Measurements from ENCODE around the gene GOLGA6L7. TPM values are rescaled to one million over a fixed set of nuclear protein-coding genes. Genes with fewer than 3 reads are reported as not detected.

Gene GOLGA6L7
- total RNA-seq, 1 experiment from 2014 or later: not detected

DNA sequence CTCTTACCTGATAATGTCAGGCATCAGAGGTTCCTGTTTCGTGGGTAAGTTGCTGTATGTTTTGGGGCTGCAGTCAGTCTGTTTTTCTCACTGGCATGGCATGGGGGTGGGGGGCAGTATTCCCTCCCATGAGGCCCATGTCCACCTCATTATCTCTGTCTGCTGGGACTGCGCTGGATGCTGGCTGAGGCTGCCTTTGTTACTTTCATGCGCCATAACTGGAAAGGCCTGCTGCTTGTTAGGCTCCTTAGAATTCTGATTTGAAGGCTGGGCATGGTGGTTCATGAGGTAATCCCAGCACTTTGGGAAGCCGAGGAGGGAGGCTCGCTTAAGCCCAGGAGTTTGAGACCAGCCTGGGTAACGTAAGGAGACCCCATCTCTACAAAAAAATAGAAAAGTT, 47.1 kb upstream of the GOLGA6L7 start:
- Histone ChIP-seq H3K36me3 (ENCODE audit: control insufficient read depth, insufficient read depth, low read length) (no peaks in the 10 kb centered on the region), H3K9me3 (no peaks in the 10 kb centered on the region; the same call in 1 of the 2 replicates), H3K4me3 (ENCODE audit: low read depth, low read length) (no peak overlapping the region), H3K27me3 (replicated peaks; ENCODE audit: control insufficient read depth, insufficient read depth, low read length) (no peaks in the 10 kb centered on the region), H3K4me1 (no peaks in the 10 kb centered on the region)
- no peaks in the 10 kb centered on the region for H3K4me1 Mint-ChIP-seq (ENCODE audit: low read depth, unreplicated experiment)
- BruUV-seq (replicated peaks): no TSS peak
- peaks cover 11% of the 10 kb centered on the region for H3K27me3 Mint-ChIP-seq (ENCODE audit: insufficient read depth, unreplicated experiment)
- DNase-seq: no peak
- no peak overlapping the region for H3K4me3 Mint-ChIP-seq (ENCODE audit: unreplicated experiment)
- TF ChIP-seq, protein P1, sequence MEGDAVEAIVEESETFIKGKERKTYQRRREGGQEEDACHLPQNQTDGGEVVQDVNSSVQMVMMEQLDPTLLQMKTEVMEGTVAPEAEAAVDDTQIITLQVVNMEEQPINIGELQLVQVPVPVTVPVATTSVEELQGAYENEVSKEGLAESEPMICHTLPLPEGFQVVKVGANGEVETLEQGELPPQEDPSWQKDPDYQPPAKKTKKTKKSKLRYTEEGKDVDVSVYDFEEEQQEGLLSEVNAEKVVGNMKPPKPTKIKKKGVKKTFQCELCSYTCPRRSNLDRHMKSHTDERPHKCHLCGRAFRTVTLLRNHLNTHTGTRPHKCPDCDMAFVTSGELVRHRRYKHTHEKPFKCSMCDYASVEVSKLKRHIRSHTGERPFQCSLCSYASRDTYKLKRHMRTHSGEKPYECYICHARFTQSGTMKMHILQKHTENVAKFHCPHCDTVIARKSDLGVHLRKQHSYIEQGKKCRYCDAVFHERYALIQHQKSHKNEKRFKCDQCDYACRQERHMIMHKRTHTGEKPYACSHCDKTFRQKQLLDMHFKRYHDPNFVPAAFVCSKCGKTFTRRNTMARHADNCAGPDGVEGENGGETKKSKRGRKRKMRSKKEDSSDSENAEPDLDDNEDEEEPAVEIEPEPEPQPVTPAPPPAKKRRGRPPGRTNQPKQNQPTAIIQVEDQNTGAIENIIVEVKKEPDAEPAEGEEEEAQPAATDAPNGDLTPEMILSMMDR (IDR thresholded peaks at IDR 0.05; ENCODE audit: insufficient read depth in 1 of 2, low read depth in 1 of 2, low read length in 1 of 2, severe bottlenecking in 1 of 2, unreplicated experiment in 1 of 2): no peak
- ChIA-PET POLR2A (no interaction called here), CTCF (no interaction called here)
- no peaks in the 10 kb centered on the region for H3K9me3 Mint-ChIP-seq (ENCODE audit: unreplicated experiment)
- intact Hi-C loops (cut with micrococcal nuclease; ENCODE audit: unreplicated experiment): no loop called here
- H3K36me3 Mint-ChIP-seq (ENCODE audit: insufficient read depth, unreplicated experiment): no peaks in the 10 kb centered on the region
- H3K27ac Mint-ChIP-seq (ENCODE audit: unreplicated experiment): no peak overlapping the region

DNA sequence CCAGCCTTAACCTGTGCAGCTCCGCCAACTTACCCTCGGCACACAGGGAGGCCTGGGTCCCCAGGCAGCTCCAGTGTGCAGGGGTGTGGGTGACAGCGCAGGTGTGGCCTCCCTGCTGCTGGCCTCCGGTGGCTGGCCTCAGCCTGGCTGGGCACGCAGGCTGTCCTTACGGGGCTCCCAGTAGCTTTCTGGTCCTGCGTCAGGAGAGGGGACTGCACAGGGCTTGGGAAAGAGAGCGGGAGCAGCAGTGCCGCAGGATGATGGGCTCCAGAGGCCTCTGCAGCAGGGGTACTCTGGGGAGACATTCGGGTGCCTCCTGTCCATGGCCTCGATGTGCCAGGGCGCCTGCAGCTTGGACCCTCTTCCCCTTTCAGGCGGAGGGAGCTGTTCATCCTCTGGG, 46.7 kb upstream of the GOLGA6L7 start:
- DNase-seq: no peak
- no TSS peak for BruUV-seq (replicated peaks)
- TF ChIP-seq, protein P1 (IDR thresholded peaks at IDR 0.05; ENCODE audit: insufficient read depth in 1 of 2, low read depth in 1 of 2, low read length in 1 of 2, severe bottlenecking in 1 of 2, unreplicated experiment in 1 of 2): no peak
- CTCF ChIA-PET: no interaction called here
- H3K27me3 ChIP-seq (replicated peaks; ENCODE audit: control insufficient read depth, insufficient read depth, low read length): no peaks in the 10 kb centered on the region
- Mint-ChIP-seq H3K4me3 (ENCODE audit: unreplicated experiment) (no peak overlapping the region), H3K27me3 (ENCODE audit: insufficient read depth, unreplicated experiment) (peaks cover 8% of the 10 kb centered on the region), H3K36me3 (ENCODE audit: insufficient read depth, unreplicated experiment) (no peaks in the 10 kb centered on the region), H3K27ac (ENCODE audit: unreplicated experiment) (no peak overlapping the region), H3K4me1 (ENCODE audit: low read depth, unreplicated experiment) (no peaks in the 10 kb centered on the region), H3K9me3 (ENCODE audit: unreplicated experiment) (no peaks in the 10 kb centered on the region)
- intact Hi-C loops (cut with micrococcal nuclease; ENCODE audit: unreplicated experiment): no loop called here
- no peaks in the 10 kb centered on the region; the same call in 1 of the 2 replicates for H3K9me3 ChIP-seq
- POLR2A ChIA-PET: no interaction called here
- no peaks in the 10 kb centered on the region for H3K36me3 ChIP-seq (ENCODE audit: control insufficient read depth, insufficient read depth, low read length)
- no peak overlapping the region for H3K4me3 ChIP-seq (ENCODE audit: low read depth, low read length)
- H3K4me1 ChIP-seq: no peaks in the 10 kb centered on the region

DNA sequence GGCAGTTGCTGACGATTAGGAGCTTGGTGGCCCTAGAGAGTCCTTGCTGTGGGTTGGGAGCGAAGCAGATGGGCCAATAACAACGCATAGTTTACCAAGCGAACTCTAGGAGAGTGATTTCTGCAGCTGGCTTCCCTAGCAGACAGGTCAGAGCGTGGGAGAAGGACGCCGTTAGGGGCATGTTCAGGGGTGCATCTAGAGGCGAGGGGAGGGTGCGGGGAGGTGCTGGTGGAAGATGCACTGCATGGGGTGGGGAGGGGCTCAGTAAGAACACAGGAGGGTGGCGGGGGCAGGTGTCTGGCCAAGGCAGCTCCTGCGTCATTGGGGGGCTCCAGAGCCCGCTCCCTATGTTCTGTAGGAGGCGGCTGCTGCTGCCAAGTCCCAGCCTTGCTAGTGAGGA, 46.2 kb upstream of the GOLGA6L7 start:
- TF ChIP-seq, protein P1 (IDR thresholded peaks at IDR 0.05; ENCODE audit: insufficient read depth in 1 of 2, low read depth in 1 of 2, low read length in 1 of 2, severe bottlenecking in 1 of 2, unreplicated experiment in 1 of 2): no peak
- Mint-ChIP-seq H3K9me3 (ENCODE audit: unreplicated experiment) (no peaks in the 10 kb centered on the region), H3K27me3 (ENCODE audit: insufficient read depth, unreplicated experiment) (peaks cover 6% of the 10 kb centered on the region), H3K27ac (ENCODE audit: unreplicated experiment) (no peak overlapping the region), H3K4me3 (ENCODE audit: unreplicated experiment) (no peak overlapping the region), H3K4me1 (ENCODE audit: low read depth, unreplicated experiment) (no peaks in the 10 kb centered on the region), H3K36me3 (ENCODE audit: insufficient read depth, unreplicated experiment) (no peaks in the 10 kb centered on the region)
- H3K9me3 ChIP-seq: no peaks in the 10 kb centered on the region; the same call in 1 of the 2 replicates
- no peaks in the 10 kb centered on the region for H3K36me3 ChIP-seq (ENCODE audit: control insufficient read depth, insufficient read depth, low read length)
- no peak for DNase-seq
- no peaks in the 10 kb centered on the region for H3K27me3 ChIP-seq (replicated peaks; ENCODE audit: control insufficient read depth, insufficient read depth, low read length)
- no peak overlapping the region for H3K4me3 ChIP-seq (ENCODE audit: low read depth, low read length)
- ChIA-PET POLR2A (no interaction called here), CTCF (no interaction called here)
- intact Hi-C loops (cut with micrococcal nuclease; ENCODE audit: unreplicated experiment): no loop called here
- no peaks in the 10 kb centered on the region for H3K4me1 ChIP-seq
- no TSS peak for BruUV-seq (replicated peaks)

Data from Caco-2 (cell line).